ENCODE results near the gene KIFAP3.

GRCh38 chr1:170063109-170063826 is 11.2 kb downstream of the KIFAP3 start:
- TF ChIP-seq POLR2AphosphoS5 (IDR thresholded peaks at IDR 0.05; ENCODE audit: borderline replicate concordance, low read depth, low read length) (no peak), EZH2 (IDR thresholded peaks at IDR 0.05) (no peak), FOXP2 (optimal IDR thresholded peaks at IDR 0.05; ENCODE audit: control extremely low read depth, extremely low read length, insufficient read depth) (no peak)
